BE2C (cell line): ENCODE measurements around the gene AP3B1.

ENCODE experiments used
- DNase-seq: peaks from one replicate; pipeline ENCODE4 v3.0.0-alpha.2; 2020
- H3K27me3 ChIP-seq: fragments of 250-450 bp; sonication (Bioruptor Pico); 2 replicates; pipeline ENCODE4 v1.5.1; 2020; ENCODE audit warnings: mild to moderate bottlenecking
- H3K36me3 ChIP-seq: fragments of 250-450 bp; sonication (Bioruptor Pico); 2 replicates; pipeline ENCODE4 v1.5.1; 2020; ENCODE audit warnings: mild to moderate bottlenecking
- H3K4me1 ChIP-seq: fragments of 250-450 bp; sonication (Bioruptor Pico); 2 replicates; pipeline ENCODE4 v1.5.1; 2020
- H3K4me3 ChIP-seq: 2 replicates; pipeline ENCODE4 v1.5.1; 2011; ENCODE audit warnings: low read depth, low read length
- H3K9me3 ChIP-seq: fragments of 250-450 bp; sonication (Bioruptor Pico); 2 replicates; pipeline ENCODE4 v1.5.1; 2020
- TF ChIP-seq, protein P1 (sequence below): IDR thresholded peaks from 2 replicates; pipeline ENCODE4 v1.5.1; 2012; ENCODE audit warnings: mild to moderate bottlenecking, low read depth, low read length

Gene AP3B1

DNA sequence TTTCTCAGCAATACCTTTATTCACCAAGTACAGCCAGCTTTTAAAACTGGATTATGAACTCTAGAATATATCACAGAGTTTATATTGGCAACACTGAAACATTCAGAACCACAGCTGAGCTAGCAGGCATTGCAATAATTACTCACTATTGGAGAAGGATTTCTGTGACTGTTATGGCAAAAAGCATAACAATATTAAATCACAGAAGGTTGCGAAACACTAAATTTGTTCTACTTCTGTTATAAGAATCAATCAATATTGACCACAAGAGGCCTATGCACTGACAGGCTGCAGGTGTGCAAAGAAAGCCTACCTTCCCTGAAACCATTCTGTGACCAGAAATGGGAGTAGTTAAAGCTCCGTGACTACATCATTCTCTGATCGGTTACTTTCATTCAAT is 59.2 kb downstream of the AP3B1 start:
- TF ChIP-seq, protein P1, sequence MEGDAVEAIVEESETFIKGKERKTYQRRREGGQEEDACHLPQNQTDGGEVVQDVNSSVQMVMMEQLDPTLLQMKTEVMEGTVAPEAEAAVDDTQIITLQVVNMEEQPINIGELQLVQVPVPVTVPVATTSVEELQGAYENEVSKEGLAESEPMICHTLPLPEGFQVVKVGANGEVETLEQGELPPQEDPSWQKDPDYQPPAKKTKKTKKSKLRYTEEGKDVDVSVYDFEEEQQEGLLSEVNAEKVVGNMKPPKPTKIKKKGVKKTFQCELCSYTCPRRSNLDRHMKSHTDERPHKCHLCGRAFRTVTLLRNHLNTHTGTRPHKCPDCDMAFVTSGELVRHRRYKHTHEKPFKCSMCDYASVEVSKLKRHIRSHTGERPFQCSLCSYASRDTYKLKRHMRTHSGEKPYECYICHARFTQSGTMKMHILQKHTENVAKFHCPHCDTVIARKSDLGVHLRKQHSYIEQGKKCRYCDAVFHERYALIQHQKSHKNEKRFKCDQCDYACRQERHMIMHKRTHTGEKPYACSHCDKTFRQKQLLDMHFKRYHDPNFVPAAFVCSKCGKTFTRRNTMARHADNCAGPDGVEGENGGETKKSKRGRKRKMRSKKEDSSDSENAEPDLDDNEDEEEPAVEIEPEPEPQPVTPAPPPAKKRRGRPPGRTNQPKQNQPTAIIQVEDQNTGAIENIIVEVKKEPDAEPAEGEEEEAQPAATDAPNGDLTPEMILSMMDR: no peak
- no peaks in the 10 kb centered on the region; the same call in 1 of the 2 replicates for H3K4me1 ChIP-seq
- H3K36me3 ChIP-seq: no peaks in the 10 kb centered on the region
- no peak overlapping the region for H3K4me3 ChIP-seq
- no peaks in the 10 kb centered on the region for H3K27me3 ChIP-seq
- no peaks in the 10 kb centered on the region for H3K9me3 ChIP-seq
- no peak for DNase-seq

DNA sequence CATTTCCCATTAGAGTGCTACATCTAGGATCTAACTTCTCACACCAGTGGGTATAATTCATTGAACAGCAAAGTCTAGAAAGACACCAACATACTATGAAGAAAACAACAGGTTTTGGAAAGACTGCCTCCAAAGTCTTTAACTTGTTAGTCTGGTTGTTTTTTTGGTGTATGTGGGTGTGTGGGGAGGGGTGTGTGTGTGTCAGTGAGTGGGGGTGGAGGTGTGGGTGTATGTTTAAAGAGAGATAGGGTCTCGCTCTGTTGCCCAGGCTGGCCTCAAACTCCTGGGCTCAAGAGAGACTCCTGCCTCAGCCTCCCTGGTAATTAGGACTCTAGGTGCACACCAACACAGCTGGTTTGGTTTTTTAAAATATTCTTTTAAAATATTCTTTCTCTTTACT is 59.7 kb downstream of the AP3B1 start:
- no peaks in the 10 kb centered on the region for H3K36me3 ChIP-seq
- H3K27me3 ChIP-seq: no peaks in the 10 kb centered on the region
- no peaks in the 10 kb centered on the region; the same call in 1 of the 2 replicates for H3K4me1 ChIP-seq
- no peaks in the 10 kb centered on the region for H3K9me3 ChIP-seq
- H3K4me3 ChIP-seq: no peak overlapping the region
- no peak for DNase-seq
- TF ChIP-seq, protein P1: no peak

DNA sequence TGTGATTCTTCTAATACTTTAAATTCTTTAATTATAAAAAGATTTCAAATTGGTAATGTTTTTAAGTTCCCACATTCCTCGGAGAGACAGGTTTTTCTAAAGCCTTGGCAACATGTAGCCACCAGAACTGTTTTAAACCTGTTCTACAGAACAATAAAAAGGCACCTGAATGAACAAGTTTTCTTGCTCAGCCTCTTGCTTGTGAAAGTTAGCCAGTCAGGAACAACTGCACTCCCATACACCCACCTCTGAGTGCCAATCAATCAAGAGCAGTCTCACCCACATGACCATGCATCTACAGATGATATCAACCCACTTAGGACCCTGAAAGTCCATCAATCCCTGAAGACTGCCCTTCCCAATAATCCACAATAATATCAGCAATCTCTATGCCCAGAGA is 62.3 kb downstream of the AP3B1 start:
- Histone ChIP-seq H3K36me3 (no peaks in the 10 kb centered on the region), H3K4me1 (no peaks in the 10 kb centered on the region; the same call in 1 of the 2 replicates), H3K27me3 (no peaks in the 10 kb centered on the region), H3K4me3 (no peak overlapping the region), H3K9me3 (no peaks in the 10 kb centered on the region)
- no peak for DNase-seq
- TF ChIP-seq, protein P1: no peak

- no peak overlapping the region for H3K4me3 ChIP-seq
- TF ChIP-seq, protein P1: no peak
Observed at GRCh38 chr5:78224358-78224757, 70.1 kb downstream of the AP3B1 start.

DNA sequence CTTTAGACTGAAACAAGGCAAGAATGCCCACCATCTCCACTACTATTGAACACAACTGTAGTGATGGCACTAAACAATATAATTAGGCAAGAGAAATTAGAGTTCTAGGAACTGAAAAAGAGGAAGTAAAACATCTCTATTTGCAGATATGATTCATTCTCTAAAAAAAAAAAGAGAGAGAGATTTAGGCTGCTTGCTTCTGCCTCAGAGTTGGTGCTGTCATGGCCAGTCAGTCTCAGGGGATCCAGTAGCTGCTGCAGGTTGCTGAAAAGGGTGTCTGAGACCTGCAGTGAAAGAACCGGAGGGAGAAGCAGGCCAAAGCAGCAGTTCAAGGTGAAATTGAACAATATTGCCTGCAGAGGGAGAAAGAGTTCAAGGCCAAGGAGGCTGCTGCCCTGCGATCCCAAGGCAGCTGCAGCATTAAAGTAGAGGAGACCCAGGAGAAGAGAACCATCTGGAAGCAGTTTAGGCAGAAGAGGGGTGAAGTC is 72.5 kb downstream of the AP3B1 start:
- Histone ChIP-seq H3K9me3 (no peaks in the 10 kb centered on the region), H3K4me1 (no peaks in the 10 kb centered on the region), H3K36me3 (peaks cover 4% of the 10 kb centered on the region; the same call in 1 of the 2 replicates), H3K4me3 (no peak overlapping the region), H3K27me3 (no peaks in the 10 kb centered on the region)
- DNase-seq: peak; percentile 24
- TF ChIP-seq, protein P1: peak; percentile 54

More at GRCh38 chr5:78224358-78224757, 70.1 kb downstream of the AP3B1 start:
- peaks cover 4% of the 10 kb centered on the region; the same call in 1 of the 2 replicates for H3K36me3 ChIP-seq
- no peaks in the 10 kb centered on the region for H3K9me3 ChIP-seq
- H3K27me3 ChIP-seq: no peaks in the 10 kb centered on the region
- H3K4me1 ChIP-seq: no peaks in the 10 kb centered on the region
- no peak for DNase-seq

GRCh38 chr5:78221467-78221866 is 73.0 kb downstream of the AP3B1 start:
- no peak for DNase-seq
- TF ChIP-seq, protein P1: no peak
- H3K27me3 ChIP-seq: no peaks in the 10 kb centered on the region
- H3K4me3 ChIP-seq: no peak overlapping the region
- no peaks in the 10 kb centered on the region for H3K4me1 ChIP-seq
- H3K9me3 ChIP-seq: no peaks in the 10 kb centered on the region
- H3K36me3 ChIP-seq: peaks cover 4% of the 10 kb centered on the region; the same call in 1 of the 2 replicates
